HFFc6 (cell line): ENCODE data around the gene IQCF6. TPM values are rescaled to one million over a fixed set of nuclear protein-coding genes. Genes with fewer than 3 reads are reported as not detected.

Experiments
- DNase-seq: peaks from one replicate; pipeline ENCODE4 v3.0.0-alpha.2; 2018
- H3K27ac Mint-ChIP-seq: 2 replicates; pipeline ENCODE4 v1.8.0; 2020; ENCODE audit warnings: mild to moderate bottlenecking, mixed read lengths
- H3K27me3 Mint-ChIP-seq: 2 replicates; pipeline ENCODE4 v1.8.0; 2021; ENCODE audit warnings: mild to moderate bottlenecking, moderate library complexity, mixed read lengths; ENCODE audit not compliant: insufficient read depth
- H3K36me3 Mint-ChIP-seq: 2 replicates; pipeline ENCODE4 v1.8.0; 2021; ENCODE audit warnings: low read depth, mixed read lengths
- H3K4me1 Mint-ChIP-seq: 2 replicates; pipeline ENCODE4 v1.8.0; 2020; ENCODE audit warnings: low read depth, mixed read lengths
- H3K4me3 Mint-ChIP-seq: 2 replicates; pipeline ENCODE4 v1.8.0; 2020; ENCODE audit warnings: mild to moderate bottlenecking, moderate library complexity, mixed read lengths
- H3K9me3 Mint-ChIP-seq: 2 replicates; pipeline ENCODE4 v1.8.0; 2020; ENCODE audit warnings: mild to moderate bottlenecking, mixed read lengths
- CTCF ChIP-seq: fragments of 200-600 bp; sonication (generic); IDR thresholded peaks from 2 replicates; pipeline ENCODE4 v1.5.0; 2021; ENCODE audit warnings: antibody characterized with exemption, mild to moderate bottlenecking
- total RNA-seq, 6 experiments: library from RNA; stranded (reverse); fragmentation: NEBNext Ultra II Directional; extraction: Animal tissue kit (Norgen Biotek cat#: 25700); gene quantifications; 2 replicates in 1 of 6; 3 replicates in 5 of 6; pipeline ENCODE4 v1.2.3, GENCODE V29; 2021

IQCF6 gene
- total RNA-seq, 6 experiments from 2014 or later = not detected

GRCh38 chr3:51816723-51817122 is 37.7 kb upstream of the IQCF6 start:
- Mint-ChIP-seq H3K4me3 (no peak overlapping the region), H3K27me3 (peaks cover 12% of the 10 kb centered on the region), H3K27ac (no peak overlapping the region), H3K4me1 (no peaks in the 10 kb centered on the region), H3K36me3 (no peaks in the 10 kb centered on the region), H3K9me3 (no peaks in the 10 kb centered on the region)
- DNase-seq = no peak
- TF ChIP-seq CTCF = no peak

GRCh38 chr3:51815614-51816013 is 36.6 kb upstream of the IQCF6 start:
- no peaks in the 10 kb centered on the region for H3K36me3 Mint-ChIP-seq
- H3K4me3 Mint-ChIP-seq = no peak overlapping the region

GRCh38 chr3:51814034-51814433 is 35.0 kb upstream of the IQCF6 start:
- H3K27me3 Mint-ChIP-seq = peaks cover 16% of the 10 kb centered on the region
- DNase-seq = no peak
- no peaks in the 10 kb centered on the region for H3K36me3 Mint-ChIP-seq
- TF ChIP-seq CTCF = no peak
- H3K27ac Mint-ChIP-seq = no peak overlapping the region
- H3K9me3 Mint-ChIP-seq = no peaks in the 10 kb centered on the region
- no peak overlapping the region for H3K4me3 Mint-ChIP-seq
- no peaks in the 10 kb centered on the region for H3K4me1 Mint-ChIP-seq

More at GRCh38 chr3:51815614-51816013, 36.6 kb upstream of the IQCF6 start:
- no peak for DNase-seq
- no peaks in the 10 kb centered on the region for H3K9me3 Mint-ChIP-seq
- no peaks in the 10 kb centered on the region for H3K4me1 Mint-ChIP-seq
- no peak overlapping the region for H3K27ac Mint-ChIP-seq
- TF ChIP-seq CTCF = no peak
- H3K27me3 Mint-ChIP-seq = peaks cover 12% of the 10 kb centered on the region

- no peaks in the 10 kb centered on the region for H3K4me1 Mint-ChIP-seq
- TF ChIP-seq CTCF = no peak
- no peak overlapping the region for H3K4me3 Mint-ChIP-seq
- no peaks in the 10 kb centered on the region for H3K36me3 Mint-ChIP-seq
- H3K27me3 Mint-ChIP-seq = peaks cover 16% of the 10 kb centered on the region
- no peaks in the 10 kb centered on the region for H3K9me3 Mint-ChIP-seq
- H3K27ac Mint-ChIP-seq = no peak overlapping the region
- DNase-seq = no peak
Observed at GRCh38 chr3:51813539-51813938, 34.5 kb upstream of the IQCF6 start.

GRCh38 chr3:51808934-51809333 is 29.9 kb upstream of the IQCF6 start:
- Mint-ChIP-seq H3K27me3 (peaks cover 19% of the 10 kb centered on the region), H3K4me1 (no peaks in the 10 kb centered on the region), H3K4me3 (no peak overlapping the region), H3K36me3 (no peaks in the 10 kb centered on the region), H3K9me3 (no peaks in the 10 kb centered on the region), H3K27ac (no peak overlapping the region)
- no peak for TF ChIP-seq CTCF
- DNase-seq = no peak

GRCh38 chr3:51802106-51802703 is 23.2 kb upstream of the IQCF6 start:
- DNase-seq = no peak
- H3K27me3 Mint-ChIP-seq = peaks cover 20% of the 10 kb centered on the region
- H3K4me3 Mint-ChIP-seq = no peak overlapping the region
- no peaks in the 10 kb centered on the region for H3K36me3 Mint-ChIP-seq
- TF ChIP-seq CTCF = no peak
- no peaks in the 10 kb centered on the region for H3K9me3 Mint-ChIP-seq
- H3K27ac Mint-ChIP-seq = no peak overlapping the region
- H3K4me1 Mint-ChIP-seq = no peaks in the 10 kb centered on the region
